WTC11 (cell line): ENCODE data around the gene NEFH. TPM values are rescaled to one million over a fixed set of nuclear protein-coding genes. Genes with fewer than 3 reads are reported as not detected.

Source experiments
- AR ChIP-seq: fragments of 250-450 bp; sonication (Bioruptor Pico); IDR thresholded peaks from 2 replicates; pipeline ENCODE4 v1.9.0; 2021; ENCODE audit warnings: mild to moderate bottlenecking
- ARID4B ChIP-seq: sonication (generic); formaldehyde crosslinking; IDR thresholded peaks from 2 replicates; pipeline ENCODE4 v1.8.0; 2023; ENCODE audit warnings: missing genetic modification reagents, mild to moderate bottlenecking, borderline replicate concordance
- ATF2 ChIP-seq: sonication (generic); formaldehyde crosslinking; IDR thresholded peaks from 2 replicates; pipeline ENCODE4 v1.8.1; 2022; ENCODE audit warnings: low read depth, missing genetic modification reagents, borderline replicate concordance
- CBFB ChIP-seq: sonication (generic); formaldehyde crosslinking; IDR thresholded peaks from 2 replicates; pipeline ENCODE4 v1.8.1; 2022; ENCODE audit warnings: mild to moderate bottlenecking, low read depth, missing genetic modification reagents
- CREM ChIP-seq: sonication (generic); formaldehyde crosslinking; IDR thresholded peaks from 2 replicates; pipeline ENCODE4 v1.8.1; 2022; ENCODE audit warnings: mild to moderate bottlenecking, missing genetic modification reagents, moderate library complexity
- E2F1 ChIP-seq: sonication (generic); formaldehyde crosslinking; IDR thresholded peaks from 2 replicates; pipeline ENCODE4 v1.8.0; 2022; ENCODE audit warnings: mild to moderate bottlenecking, missing genetic modification reagents
- FOXK1 ChIP-seq: sonication (generic); formaldehyde crosslinking; IDR thresholded peaks from 2 replicates; pipeline ENCODE4 v1.8.0; 2022; ENCODE audit warnings: mild to moderate bottlenecking, moderate library complexity, missing genetic modification reagents
- FOXP4 ChIP-seq: sonication (generic); formaldehyde crosslinking; IDR thresholded peaks from 2 replicates; pipeline ENCODE4 v1.8.0; 2022; ENCODE audit warnings: mild to moderate bottlenecking, missing genetic modification reagents
- JUN ChIP-seq: sonication (generic); formaldehyde crosslinking; IDR thresholded peaks from 2 replicates; pipeline ENCODE4 v1.8.0; 2023; ENCODE audit warnings: mild to moderate bottlenecking, missing genetic modification reagents
- MAX ChIP-seq: sonication (generic); formaldehyde crosslinking; IDR thresholded peaks from 2 replicates; pipeline ENCODE4 v1.8.0; 2022; ENCODE audit warnings: mild to moderate bottlenecking, missing genetic modification reagents
- NFYB ChIP-seq: sonication (generic); formaldehyde crosslinking; conservative IDR thresholded peaks from 2 replicates; pipeline ENCODE4 v1.8.0; 2022; ENCODE audit warnings: low read depth, missing genetic modification reagents
- RELA ChIP-seq: sonication (generic); formaldehyde crosslinking; IDR thresholded peaks from 2 replicates; pipeline ENCODE4 v1.8.1; 2022; ENCODE audit warnings: missing genetic modification reagents, mild to moderate bottlenecking, borderline replicate concordance
- SOX15 ChIP-seq: fragments of 250-450 bp; sonication (Bioruptor Pico); IDR thresholded peaks from 2 replicates; pipeline ENCODE4 v1.9.0; 2021; ENCODE audit warnings: mild to moderate bottlenecking
- SP1 ChIP-seq: sonication (generic); formaldehyde crosslinking; conservative IDR thresholded peaks from 2 replicates; pipeline ENCODE4 v1.8.1; 2022; ENCODE audit warnings: missing genetic modification reagents
- USF1 ChIP-seq: sonication (generic); formaldehyde crosslinking; IDR thresholded peaks from 2 replicates; pipeline ENCODE4 v1.8.0; 2022; ENCODE audit warnings: mild to moderate bottlenecking, missing genetic modification reagents
- ZNF317 ChIP-seq: sonication (generic); formaldehyde crosslinking; IDR thresholded peaks from 2 replicates; pipeline ENCODE4 v1.8.1; 2023; ENCODE audit warnings: low read depth, mild to moderate bottlenecking, moderate library complexity, missing genetic modification reagents, borderline replicate concordance
- total RNA-seq: library from RNA; stranded (reverse); gene quantifications from 3 replicates; pipeline ENCODE4 v1.2.3, GENCODE V29; 2021

NEFH gene
- total RNA-seq, 1 experiment from 2014 or later, result 2.6 TPM

- TF ChIP-seq ZNF317 (CRISPR knock-in tag), result no peak
- TF ChIP-seq RELA (CRISPR knock-in tag), result 0 out of 2 replicates have a peak, but pooled peaks have one; percentile 45
- TF ChIP-seq E2F1 (CRISPR knock-in tag), result no peak
- TF ChIP-seq MAX (CRISPR knock-in tag), result no peak; the same call in 1 of the 2 replicates
- TF ChIP-seq FOXP4, result peak; percentile 66; the same call in 1 of the 2 replicates
- TF ChIP-seq SOX15 (CRISPR knock-in tag), result no peak
- 0 out of 2 replicates have a peak, but pooled peaks have one; percentile 32 for TF ChIP-seq ARID4B (CRISPR knock-in tag)
- peak; percentile 42; the same call in 1 of the 2 replicates for TF ChIP-seq USF1 (CRISPR knock-in tag)
- peak; percentile 61; the same call in 1 of the 2 replicates for TF ChIP-seq CREM (CRISPR knock-in tag)
- 0 out of 2 replicates have a peak, but pooled peaks have one; percentile 28 for TF ChIP-seq FOXK1 (CRISPR knock-in tag)
- no peak for TF ChIP-seq AR (CRISPR knock-in tag)
- TF ChIP-seq ATF2, result no peak
- no peak for TF ChIP-seq CBFB (CRISPR knock-in tag)
- TF ChIP-seq JUN (CRISPR knock-in tag), result peak; percentile 49; the same call in 1 of the 2 replicates
- no peak for TF ChIP-seq SP1 (CRISPR knock-in tag)
- TF ChIP-seq NFYB (CRISPR knock-in tag), result no peak
Measured at GRCh38 chr22:29478326-29479276, 1.4 kb upstream of the NEFH start (continued).
